HG03457 (cell line): Measurements from ENCODE around the gene IGF2R.
"Not testable (repeated sequence)": the region's sequence is repeated elsewhere in the genome, so short reads cannot be mapped to it uniquely, and the experiment has no call there.

ENCODE experiments used
- ATAC-seq: cut with Tn5 transposase; IDR thresholded peaks from one replicate; pipeline ENCODE4 v1.9.1; 2021; ENCODE audit warnings: moderate number of reproducible peaks; ENCODE audit not compliant: unreplicated experiment

The IGF2R gene

DNA sequence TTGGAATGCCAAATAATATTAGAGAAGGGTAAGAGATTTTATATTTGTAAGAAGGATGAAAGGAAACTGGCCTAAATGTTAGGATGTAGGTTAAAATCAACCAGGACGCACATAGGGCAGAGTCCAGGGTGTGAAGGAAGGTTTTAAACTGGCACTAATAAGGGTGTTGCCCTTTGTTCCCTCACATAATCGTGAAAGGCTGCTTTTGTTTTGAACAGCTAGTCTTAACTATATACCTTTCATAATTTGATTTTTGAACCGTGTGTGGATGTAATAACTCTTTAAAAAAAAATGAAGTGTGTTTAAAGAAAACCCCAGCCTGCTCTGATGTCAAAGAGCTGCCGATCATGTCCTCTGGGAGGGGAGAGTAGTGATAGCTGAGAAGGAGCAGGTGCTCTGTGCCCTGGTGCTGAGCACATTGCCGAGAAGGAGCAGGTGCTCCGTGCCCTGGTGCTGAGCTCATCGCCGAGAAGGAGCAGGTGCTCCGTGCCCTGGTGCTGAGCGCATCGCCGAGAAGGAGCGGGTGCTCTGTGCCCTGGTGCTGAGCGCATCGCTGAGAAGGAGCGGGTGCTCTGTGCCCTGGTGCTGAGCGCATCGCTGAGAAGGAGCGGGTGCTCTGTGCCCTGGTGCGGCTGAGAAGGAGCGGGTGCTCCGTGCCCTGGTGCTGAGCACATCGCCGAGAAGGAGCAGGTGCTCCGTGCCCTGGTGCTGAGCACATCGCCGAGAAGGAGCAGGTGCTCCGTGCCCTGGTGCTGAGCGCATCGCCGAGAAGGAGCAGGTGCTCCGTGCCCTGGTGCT lies 121.8 kb downstream of the IGF2R start:
- not testable (repeated sequence) for ATAC-seq

DNA sequence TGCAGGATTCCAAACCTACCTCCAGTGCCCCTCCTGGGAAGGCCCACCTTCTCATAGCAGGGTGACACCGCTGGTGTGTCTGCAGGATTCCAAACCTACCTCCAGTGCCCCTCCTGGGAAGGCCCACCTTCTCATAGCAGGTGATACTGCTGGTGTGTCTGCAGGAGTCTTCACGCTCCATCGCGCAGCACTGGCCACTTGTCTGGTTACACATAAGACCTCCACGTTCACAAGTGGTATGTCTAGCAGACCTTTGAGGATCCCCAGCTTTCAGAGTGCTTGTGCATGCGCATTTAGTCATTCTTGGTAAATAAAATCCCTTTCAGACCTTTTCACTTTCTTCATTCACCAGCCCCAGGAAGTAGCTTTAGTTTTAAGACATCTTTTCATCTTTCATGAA lies 123.3 kb downstream of the IGF2R start:
- ATAC-seq: not testable (repeated sequence)

DNA sequence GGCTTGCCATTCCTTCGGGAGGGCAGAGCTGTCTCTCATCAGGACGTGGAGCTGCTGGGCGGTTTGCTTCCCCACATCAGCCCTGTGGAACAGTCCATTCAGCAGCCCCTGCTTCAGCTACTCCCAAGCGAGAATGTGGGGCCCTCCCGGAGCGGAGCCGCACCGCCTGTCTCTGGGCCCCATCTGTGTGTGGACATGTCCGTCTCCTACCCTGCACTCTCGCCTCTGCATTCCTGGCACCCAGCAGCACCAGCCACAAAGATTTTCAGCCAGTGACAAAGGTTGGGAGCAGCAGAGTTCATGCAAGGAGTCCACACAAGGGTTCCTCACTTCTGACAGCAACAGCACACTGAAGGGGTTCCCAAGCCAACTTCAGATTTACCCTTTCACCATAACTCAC lies 123.7 kb downstream of the IGF2R start:
- no peak for ATAC-seq

DNA sequence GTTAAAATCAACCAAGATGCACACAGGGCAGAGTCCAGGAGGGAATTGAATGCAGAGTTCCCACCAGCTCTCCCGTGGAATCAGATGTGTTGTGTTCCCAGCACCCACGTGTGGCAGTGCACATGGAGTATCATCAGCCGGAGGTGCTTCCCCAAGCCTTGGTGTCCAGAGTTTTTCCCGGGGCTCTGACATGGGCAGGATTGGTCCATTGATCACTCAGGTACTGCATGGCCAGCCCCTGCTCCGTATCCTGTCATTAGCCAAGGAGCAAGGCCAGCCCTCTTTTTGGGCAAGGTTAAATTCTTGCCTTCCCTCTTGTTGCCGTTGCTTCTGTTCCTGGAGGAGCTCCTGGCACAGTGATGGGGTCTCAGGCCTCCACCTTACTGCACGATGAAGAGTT lies 124.2 kb downstream of the IGF2R start:
- ATAC-seq: no peak

DNA sequence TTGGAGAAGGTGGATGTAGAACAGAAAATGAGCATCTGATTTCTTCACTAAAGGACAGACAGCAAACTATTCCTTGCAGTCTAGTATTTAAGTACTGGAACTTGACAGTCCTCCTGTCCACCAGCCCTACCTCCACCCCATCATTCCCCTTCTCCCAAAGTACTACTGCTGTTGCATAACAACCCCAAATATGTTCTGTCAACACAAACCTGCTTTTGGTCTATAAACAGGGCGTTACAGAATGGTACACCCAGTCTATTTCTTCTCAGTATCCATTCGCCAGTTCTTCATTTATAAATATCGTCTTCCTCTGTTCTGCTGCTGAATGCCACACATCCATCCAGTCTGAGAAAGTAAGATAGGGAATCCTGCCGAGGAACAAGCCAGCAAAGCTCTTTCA lies 125.1 kb downstream of the IGF2R start:
- no peak for ATAC-seq

DNA sequence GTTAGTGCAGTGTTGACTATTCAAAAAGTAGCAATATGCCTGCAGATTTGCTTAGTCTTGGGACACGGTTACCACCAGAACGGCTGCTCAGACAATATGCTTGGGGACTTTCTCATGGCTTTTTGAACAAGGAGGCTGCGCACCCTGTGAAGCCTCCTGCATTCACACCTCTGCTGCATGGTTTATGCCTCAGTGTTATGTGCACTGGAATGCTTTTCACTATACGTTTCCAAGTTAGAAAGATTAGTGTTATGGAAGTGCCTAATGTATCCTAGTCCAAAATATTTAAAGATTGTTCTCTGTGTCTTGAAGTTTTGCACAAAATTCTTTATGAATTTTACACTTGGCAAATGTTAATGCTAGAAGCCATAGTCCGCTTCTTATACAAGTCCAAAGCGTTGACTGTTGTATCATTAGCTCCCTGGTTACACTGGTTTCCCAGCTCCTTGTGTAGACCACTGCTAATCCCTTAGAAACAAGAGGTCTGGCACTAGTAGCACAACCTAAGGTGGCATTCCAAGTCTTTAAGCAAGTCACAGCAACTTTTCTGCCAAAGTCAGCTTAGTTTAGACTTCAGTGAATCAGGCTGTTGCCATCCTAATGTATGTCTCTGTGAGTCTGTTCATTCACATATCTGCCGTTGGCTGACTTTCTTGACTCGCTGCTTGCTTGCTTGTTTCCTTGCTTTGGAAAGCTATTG lies 126.4 kb downstream of the IGF2R start:
- ATAC-seq: no peak

DNA sequence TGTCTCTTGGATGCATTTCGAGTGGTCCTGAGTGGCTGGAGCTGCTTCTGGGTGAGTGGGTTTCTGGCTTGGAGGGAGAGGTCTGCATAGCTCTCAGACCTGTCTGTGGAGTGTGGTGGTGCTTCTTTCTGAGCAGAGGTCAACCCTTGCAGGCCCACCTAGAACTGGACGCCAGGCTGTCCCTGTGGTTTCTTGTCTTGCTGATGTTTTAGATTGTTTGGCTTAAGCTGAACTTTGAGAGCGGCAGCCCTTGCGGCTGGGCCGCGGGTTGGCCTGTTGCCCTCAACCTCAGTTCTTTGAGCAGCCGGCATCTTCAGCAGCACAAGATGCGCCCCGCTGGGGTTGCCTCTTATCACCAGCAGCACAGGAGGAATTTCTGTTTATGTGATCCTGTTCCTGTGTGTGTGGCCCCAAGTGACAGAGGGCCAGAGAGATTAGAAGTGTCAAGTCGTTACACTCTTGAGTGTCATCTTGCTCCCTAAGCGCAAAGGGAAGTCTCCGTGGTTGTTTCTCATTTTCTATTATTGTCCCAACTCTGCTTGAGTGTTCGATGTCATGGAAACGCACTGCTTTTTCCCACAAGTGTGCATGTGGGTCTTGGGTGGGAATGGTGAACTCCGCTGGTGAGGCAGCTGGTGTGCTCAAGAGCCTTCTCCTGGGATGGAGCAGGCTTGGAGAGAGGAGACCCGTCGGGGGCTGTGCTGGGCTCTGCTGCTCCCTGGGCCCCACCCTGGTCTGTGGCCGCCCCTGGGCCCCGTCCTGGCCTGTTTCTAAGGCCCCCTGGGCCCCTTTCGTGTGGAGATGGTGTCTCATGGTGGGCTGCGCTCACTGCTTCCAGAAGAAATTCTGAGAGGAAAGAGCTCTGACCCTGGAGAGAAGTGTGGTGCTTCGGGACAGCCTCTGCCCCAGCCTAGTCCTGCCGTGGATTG lies 132.7 kb downstream of the IGF2R start:
- no peak for ATAC-seq

DNA sequence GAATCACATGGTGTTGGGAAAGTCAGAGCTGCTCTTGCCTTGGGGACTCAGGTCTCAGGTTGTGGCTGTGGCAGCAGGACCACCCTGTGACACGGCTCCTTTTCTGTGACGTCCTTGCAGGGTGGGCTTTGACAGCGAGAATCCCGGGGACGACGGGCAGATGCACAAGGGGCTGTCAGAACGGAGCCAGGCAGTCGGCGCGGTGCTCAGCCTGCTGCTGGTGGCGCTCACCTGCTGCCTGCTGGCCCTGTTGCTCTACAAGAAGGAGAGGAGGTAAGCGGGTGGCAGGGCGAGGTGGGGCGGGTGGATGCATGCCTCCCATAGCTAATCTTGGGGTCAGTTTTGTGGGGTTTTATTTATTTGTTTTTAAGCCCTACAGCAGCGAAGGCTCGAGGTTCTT lies 133.5 kb downstream of the IGF2R start:
- ATAC-seq: no peak

DNA sequence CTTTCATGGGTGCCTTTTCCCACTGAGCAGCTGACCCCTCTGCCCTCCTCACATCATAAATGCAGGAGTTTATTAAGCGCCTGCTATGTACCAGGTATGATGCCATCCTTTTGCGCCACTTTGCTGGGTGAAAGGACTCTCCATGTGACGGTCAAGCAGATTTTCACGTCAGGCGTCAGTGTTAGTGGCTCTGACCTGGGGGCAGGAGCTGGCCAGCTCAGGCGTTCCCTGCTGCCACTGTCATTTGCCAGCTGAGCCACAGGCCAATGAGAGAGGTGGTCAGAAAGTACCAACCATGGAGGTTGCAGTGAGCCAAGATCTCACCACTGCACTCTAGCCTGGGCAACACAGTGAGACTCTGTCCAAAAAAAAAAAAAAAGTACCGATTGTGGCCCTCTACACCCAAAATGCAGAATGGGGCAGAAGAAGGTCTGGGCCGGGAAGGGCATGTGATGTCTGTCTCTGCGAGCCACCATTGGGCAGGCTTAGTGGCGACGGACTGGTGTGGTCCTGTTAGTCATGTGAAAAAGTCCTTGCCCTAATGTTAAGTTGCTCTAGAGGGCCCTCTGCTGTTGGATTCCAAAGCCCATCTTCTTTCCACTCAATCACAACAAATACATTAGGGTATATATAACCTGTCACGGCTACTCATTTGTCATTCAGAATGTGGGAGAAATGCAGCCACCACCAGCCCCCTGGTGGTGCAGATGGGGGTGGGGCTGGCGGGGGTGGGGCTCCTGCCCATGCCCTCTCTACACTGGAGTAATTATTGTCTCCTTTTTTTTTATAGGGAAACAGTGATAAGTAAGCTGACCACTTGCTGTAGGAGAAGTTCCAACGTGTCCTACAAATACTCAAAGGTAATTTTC lies 134.3 kb downstream of the IGF2R start:
- no peak for ATAC-seq

DNA sequence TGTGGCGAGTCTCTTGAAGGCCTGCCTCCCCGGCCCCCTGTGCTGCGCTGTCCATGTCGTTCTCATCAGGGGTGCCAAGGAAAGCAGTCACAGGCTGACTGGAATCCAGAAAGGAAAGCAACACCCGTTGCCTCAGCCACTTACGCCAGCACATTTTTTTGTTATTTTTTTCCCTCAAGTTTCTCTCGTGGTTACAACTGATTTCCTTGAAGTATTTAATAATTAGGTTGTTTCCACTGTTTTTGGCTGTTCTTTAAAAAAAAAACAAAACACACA lies 134.9 kb downstream of the IGF2R start:
- no peak for ATAC-seq

DNA sequence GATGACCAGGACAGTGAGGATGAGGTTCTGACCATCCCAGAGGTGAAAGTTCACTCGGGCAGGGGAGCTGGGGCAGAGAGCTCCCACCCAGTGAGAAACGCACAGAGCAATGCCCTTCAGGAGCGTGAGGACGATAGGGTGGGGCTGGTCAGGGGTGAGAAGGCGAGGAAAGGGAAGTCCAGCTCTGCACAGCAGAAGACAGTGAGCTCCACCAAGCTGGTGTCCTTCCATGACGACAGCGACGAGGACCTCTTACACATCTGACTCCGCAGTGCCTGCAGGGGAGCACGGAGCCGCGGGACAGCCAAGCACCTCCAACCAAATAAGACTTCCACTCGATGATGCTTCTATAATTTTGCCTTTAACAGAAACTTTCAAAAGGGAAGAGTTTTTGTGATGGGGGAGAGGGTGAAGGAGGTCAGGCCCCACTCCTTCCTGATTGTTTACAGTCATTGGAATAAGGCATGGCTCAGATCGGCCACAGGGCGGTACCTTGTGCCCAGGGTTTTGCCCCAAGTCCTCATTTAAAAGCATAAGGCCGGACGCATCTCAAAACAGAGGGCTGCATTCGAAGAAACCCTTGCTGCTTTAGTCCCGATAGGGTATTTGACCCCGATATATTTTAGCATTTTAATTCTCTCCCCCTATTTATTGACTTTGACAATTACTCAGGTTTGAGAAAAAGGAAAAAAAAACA lies 136.1 kb downstream of the IGF2R start:
- ATAC-seq: no peak

DNA sequence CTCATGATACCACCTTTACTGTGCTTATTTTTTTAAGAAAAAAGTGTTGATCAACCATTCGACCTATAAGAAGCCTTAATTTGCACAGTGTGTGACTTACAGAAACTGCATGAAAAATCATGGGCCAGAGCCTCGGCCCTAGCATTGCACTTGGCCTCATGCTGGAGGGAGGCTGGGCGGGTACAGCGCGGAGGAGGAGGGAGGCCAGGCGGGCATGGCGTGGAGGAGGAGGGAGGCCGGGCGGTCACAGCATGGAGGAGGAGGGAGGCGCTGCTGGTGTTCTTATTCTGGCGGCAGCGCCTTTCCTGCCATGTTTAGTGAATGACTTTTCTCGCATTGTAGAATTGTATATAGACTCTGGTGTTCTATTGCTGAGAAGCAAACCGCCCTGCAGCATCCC lies 137.1 kb downstream of the IGF2R start:
- ATAC-seq: no peak

DNA sequence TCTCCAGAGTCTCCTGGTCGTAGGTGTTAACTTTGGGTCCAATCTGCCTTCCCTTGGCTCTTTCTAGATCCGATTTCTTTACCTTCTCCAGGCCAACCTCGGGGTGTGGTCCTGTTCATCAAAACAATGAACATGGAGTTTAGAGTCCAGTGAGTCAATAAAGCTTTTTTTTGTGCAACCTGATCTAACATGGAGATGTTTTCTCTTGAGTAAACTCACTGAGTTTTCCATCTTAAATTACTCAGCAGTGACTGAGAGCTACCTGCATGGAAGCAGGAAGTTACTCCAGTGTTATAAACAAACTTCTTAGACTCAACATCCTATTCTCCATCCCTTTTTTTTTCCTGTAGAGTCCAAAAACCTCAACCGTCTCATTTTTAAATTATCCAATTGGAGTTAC lies 137.8 kb downstream of the IGF2R start:
- no peak for ATAC-seq

DNA sequence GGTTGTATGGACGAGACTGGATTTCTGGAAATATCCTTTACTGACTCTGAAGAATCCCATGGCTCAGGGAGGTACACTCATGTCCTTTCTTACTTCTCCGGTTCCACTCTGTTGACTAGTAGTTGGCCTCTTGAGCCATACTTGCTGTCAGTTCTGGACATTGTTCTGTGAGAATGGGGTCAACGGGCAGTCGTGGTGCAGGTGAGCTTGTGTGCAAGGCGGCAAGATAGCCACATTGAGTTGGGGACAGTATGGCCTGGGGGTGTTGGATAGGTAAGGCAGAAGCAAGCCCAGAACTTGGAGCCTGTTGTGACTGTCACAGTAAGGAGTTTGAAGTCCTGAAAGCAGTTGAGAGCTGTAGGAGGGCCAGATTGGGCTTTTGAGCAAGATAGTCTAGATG lies 139.2 kb downstream of the IGF2R start:
- no peak for ATAC-seq

DNA sequence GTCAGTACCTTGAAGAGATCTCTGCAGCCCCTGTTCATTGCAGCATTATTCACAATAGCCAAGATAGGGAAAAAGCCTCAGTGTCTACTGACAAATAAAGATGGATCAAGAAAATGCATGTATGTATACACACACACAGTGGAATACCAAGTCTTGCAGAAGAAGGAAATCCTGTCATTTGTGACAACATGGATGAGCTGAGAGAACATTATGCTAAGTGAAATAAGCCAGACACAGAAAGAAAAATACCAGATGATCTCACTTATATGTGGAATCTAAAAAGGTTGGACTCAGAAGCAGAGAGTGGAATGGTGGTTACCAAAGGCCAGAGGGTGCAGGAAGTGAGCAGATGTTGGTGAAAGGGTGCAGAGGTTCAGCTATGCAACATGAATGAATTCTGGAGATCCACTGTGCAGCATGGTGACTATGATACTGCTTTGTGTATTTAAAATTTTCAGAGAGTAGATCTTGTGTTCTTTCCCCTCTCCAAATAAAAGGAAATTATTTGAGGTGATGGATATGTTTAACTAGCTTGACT lies 141.8 kb downstream of the IGF2R start:
- no peak for ATAC-seq

DNA sequence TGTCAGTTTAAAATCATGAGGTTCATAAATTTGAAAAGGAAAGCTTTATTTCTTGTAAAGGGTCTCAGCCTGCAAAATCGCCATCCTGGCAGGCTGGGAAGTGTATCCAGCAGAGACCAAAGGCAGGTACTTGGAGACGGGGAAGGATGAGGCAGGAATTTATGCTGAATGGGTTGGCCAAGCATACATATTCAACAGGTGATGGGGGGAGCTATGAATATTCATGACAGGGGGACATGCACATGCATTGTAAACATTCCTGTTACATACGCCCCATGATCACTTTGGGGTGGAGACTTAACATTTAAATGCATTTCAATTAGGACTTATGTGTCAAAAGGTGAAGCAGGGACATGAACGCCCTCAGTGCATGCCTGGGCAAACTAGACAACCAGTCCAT lies 142.9 kb downstream of the IGF2R start:
- ATAC-seq: no peak

DNA sequence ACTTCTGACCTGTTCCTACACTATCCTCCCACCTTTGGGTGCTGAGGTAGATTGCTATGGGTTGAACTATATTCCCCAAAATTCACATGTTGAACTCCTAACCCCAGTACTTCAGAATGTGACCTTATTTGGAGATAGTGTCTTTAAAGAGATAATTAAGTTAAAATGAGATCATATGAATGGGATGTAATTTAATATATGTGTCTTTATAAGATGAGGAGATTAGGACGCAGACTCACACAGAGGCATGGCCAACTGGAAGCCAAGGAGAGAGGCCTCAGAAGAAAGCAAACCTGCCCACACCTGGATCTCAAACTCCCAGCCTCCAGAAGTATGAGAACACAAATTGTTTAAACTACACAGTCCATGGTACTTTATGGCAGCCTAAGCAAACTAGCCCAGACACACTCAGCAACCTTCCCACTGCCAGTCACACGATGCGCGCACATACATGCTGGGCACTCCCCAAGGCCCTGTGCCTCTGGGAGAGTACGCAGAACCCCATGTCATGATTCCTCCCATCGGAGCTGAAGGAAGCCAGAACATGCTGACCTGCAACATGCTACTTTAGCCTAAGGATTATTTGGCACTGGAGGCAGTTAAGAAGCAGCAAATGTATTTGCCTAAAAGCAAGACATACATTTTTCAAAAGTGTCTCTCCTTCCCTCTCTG lies 143.9 kb downstream of the IGF2R start:
- ATAC-seq: no peak

DNA sequence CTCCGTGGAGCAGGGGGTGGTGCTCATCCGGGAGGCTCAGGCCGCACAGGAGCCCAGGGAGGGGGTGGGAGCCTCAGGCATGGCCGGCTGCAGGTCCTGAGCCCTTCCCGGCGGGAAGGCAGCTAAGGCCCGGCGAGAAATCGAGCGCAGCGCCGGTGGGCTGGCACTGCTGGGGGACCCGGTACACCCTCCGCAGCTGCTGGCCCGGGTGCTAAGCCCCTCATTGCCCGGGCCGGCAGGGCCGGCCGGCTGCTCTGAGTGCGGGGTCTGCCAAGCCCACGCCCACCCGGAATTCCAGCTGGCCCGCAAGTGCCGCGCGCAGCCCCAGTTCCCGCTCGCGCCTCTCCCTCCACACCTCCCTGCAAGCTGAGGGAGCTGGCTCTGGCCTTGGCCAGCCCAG lies 145.7 kb downstream of the IGF2R start:
- not testable (repeated sequence) for ATAC-seq

DNA sequence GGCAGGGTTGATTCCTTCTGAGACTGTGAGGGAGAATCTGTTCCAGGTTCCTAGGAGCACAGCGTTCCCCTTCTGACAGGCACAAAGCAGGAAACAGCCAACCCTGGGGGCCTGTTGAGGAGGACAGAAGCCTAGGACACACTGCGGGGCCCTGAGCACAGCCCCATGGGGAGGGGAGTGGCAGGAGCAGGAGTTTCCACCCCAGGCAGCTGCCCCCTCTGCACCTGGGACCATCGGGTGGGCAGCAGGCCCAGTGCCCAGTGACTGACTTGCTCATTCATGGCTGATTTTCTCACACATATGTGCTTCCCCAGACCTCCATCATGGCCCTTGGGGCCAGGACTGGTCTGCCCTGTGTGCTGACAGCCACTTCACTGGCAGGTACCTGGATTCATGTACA lies 146.5 kb downstream of the IGF2R start:
- no peak for ATAC-seq
